MCF 10A (cell line): ENCODE results near the gene P3R3URF. TPM values are rescaled to one million over a fixed set of nuclear protein-coding genes. Genes with fewer than 3 reads are reported as not detected.

ENCODE experiments used
- BruUV-seq: library from RNA; stranded (reverse); fragments of 400-500 nt; replicated peaks from 2 replicates; lab custom pipeline; 2021; lab: Mats Ljungman, UMichigan
- CTCF ChIA-PET: fragments of 300-600 bp; sonication (Branson Sonifier 250); formaldehyde crosslinking; extraction: SDS; loops from one replicate; lab custom pipeline; 2021; ENCODE audit warnings: antibody characterized with exemption, inconsistent platforms; lab: Yijun Ruan, JAX
- POLR2A ChIA-PET: fragments of 300-600, 350-650 bp; sonication (Branson Sonifier 250); formaldehyde crosslinking; extraction: SDS; loops from one replicate; lab custom pipeline; 2020; ENCODE audit warnings: antibody characterized with exemption, inconsistent platforms; lab: Yijun Ruan, JAX
- DNase-seq: peaks from one replicate; pipeline ENCODE4 v3.0.0-alpha.2; 2018; ENCODE audit not compliant: unreplicated experiment
- H3K27ac Mint-ChIP-seq: one replicate; pipeline ENCODE4 v1.8.0; 2022; ENCODE audit warnings: mild to moderate bottlenecking, low read depth, mixed read lengths; ENCODE audit not compliant: unreplicated experiment
- H3K27me3 Mint-ChIP-seq: one replicate; pipeline ENCODE4 v1.8.0; 2022; ENCODE audit warnings: mixed read lengths; ENCODE audit not compliant: insufficient read depth, unreplicated experiment
- H3K36me3 Mint-ChIP-seq: one replicate; pipeline ENCODE4 v1.8.0; 2022; ENCODE audit warnings: mild to moderate bottlenecking, moderate library complexity, mixed read lengths; ENCODE audit not compliant: insufficient read depth, unreplicated experiment
- H3K4me1 Mint-ChIP-seq: one replicate; pipeline ENCODE4 v1.8.0; 2022; ENCODE audit warnings: mixed read lengths; ENCODE audit not compliant: insufficient read depth, unreplicated experiment
- H3K4me3 Mint-ChIP-seq: one replicate; pipeline ENCODE4 v1.8.0; 2022; ENCODE audit warnings: mild to moderate bottlenecking, moderate library complexity, mixed read lengths; ENCODE audit not compliant: unreplicated experiment
- H3K9me3 Mint-ChIP-seq: one replicate; pipeline ENCODE4 v1.8.0; 2022; ENCODE audit warnings: mixed read lengths; ENCODE audit not compliant: unreplicated experiment
- CTCF ChIP-seq: fragments of 200-600 bp; IDR thresholded peaks from one replicate; pipeline ENCODE4 v1.8.0; 2022; ENCODE audit warnings: antibody characterized with exemption, mild to moderate bottlenecking; ENCODE audit not compliant: unreplicated experiment
- intact Hi-C: fragments of 100-400 bp; cut with micrococcal nuclease; formaldehyde crosslinking; loops from 2 replicates; pipeline ENCODE4 v1.14.1; 2022
- total RNA-seq: library from RNA; stranded (reverse); gene quantifications from 2 replicates; pipeline ENCODE4 v1.2.3, GENCODE V29; 2022

The P3R3URF gene
- total RNA-seq, 1 experiment from 2014 or later = not detected

GRCh38 chr1:46188295-46189030 is 12.2 kb upstream of the P3R3URF start:
- no peak overlapping the region for H3K4me3 Mint-ChIP-seq
- peaks cover 56% of the 10 kb centered on the region for H3K36me3 Mint-ChIP-seq
- H3K4me1 Mint-ChIP-seq = peaks cover 38% of the 10 kb centered on the region
- H3K27ac Mint-ChIP-seq = peak overlapping the region; percentile 84
- no peak for TF ChIP-seq CTCF
- intact Hi-C loops = no loop called here
- no peaks in the 10 kb centered on the region for H3K27me3 Mint-ChIP-seq
- H3K9me3 Mint-ChIP-seq = no peaks in the 10 kb centered on the region
- BruUV-seq = TSS peak; percentile 31
- ChIA-PET POLR2A (interaction anchor here (0.6 to 2.3 kb wide), 9 partner anchors 8 to 503 kb away, joined by 3 to 8 read pairs (median 4); partner anchors contain the start of gene POMGNT1), CTCF (interaction anchor here (1.0 to 4.5 kb wide), 3 partner anchors 7 to 35 kb away, joined by 3 to 23 read pairs (median 10); no protein-coding TSS in a partner anchor)
- DNase-seq = no peak

DNA sequence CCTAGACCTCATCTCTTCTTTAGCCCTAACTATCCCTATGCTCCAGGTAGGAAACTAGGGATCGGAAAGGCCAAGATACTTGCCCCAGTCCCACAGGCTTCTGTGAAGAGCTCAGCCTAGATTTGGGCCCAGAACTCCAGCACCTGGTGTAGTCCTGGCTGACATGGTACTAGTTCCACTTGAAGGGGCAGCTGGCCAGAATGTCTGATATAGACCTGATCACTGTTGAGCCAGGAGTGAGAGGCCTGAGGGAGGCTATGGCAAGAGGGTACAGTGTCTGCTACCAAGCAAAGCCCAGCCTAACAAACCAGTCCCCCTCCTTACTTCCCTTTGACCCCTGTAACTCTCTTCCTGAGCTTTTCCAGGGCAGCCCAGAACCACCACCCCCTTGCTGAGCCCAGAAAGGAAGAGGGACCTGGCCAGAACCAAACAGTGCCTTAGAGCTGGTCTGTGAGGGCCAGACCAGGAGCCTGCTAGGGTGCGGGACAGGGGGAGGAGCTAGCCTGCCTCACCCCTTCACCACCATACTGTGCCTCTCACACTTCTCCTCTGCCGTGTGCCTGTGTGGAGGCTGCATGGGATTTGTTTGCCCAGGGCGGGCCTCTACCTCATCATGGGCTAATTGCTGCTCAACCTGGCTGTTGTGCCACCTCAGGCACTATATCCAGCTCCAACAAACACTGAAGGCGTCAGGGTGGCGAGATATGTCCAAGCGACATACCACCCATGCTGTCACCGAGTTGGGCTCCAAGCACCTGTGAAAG is 11.0 kb upstream of the P3R3URF start:
- Mint-ChIP-seq H3K36me3 (peaks cover 44% of the 10 kb centered on the region), H3K9me3 (no peaks in the 10 kb centered on the region), H3K4me3 (no peak overlapping the region), H3K4me1 (peaks cover 38% of the 10 kb centered on the region), H3K27me3 (no peaks in the 10 kb centered on the region), H3K27ac (peak overlapping the region; percentile 84)
- no peak for TF ChIP-seq CTCF
- intact Hi-C loops = no loop called here
- BruUV-seq = no TSS peak
- CTCF ChIA-PET = interaction anchor here (0.6 to 2.4 kb wide), 5 partner anchors 10 to 598 kb away, joined by 3 to 10 read pairs (median 4); no protein-coding TSS in a partner anchor
- DNase-seq = no peak
- POLR2A ChIA-PET = interaction anchor here (1.1 to 2.3 kb wide), 3 partner anchors 10 to 36 kb away, joined by 3 to 8 read pairs (median 4); partner anchors contain the start of gene POMGNT1

- CTCF ChIA-PET = interaction anchor here (0.7 to 1.0 kb wide), 3 partner anchors 11 to 149 kb away, joined by 3 to 4 read pairs (median 4); no protein-coding TSS in a partner anchor
- Mint-ChIP-seq H3K36me3 (peaks cover 43% of the 10 kb centered on the region), H3K4me3 (no peak overlapping the region), H3K9me3 (no peaks in the 10 kb centered on the region), H3K27me3 (no peaks in the 10 kb centered on the region), H3K4me1 (peaks cover 38% of the 10 kb centered on the region), H3K27ac (peak overlapping the region; percentile 93)
- intact Hi-C loops = no loop called here
- no TSS peak for BruUV-seq
- DNase-seq = no peak
- POLR2A ChIA-PET = interaction anchor here (6.6 kb wide), 1 partner anchor 10 kb away, joined by 125 read pairs; the partner anchor contains the start of gene POMGNT1
- TF ChIP-seq CTCF = no peak
Observed at GRCh38 chr1:46186076-46186475, 9.8 kb upstream of the P3R3URF start.
